ENCODE measurements around the gene CNTNAP5. TPM values are rescaled to one million over a fixed set of nuclear protein-coding genes. Genes with fewer than 3 reads are reported as not detected.
A peak's percentile ranks its signal among the peaks of the same experiment; 100 is the strongest.

CNTNAP5 gene
- polyA plus RNA-seq, 4 donors = 0.04 to 0.19 (median 0.04) TPM; not detected in 1

- no peak for DNase-seq (ENCODE audit: low read depth in 4 of 4, low spot score in 3 of 4)
These were observed 122.5 kb downstream of the CNTNAP5 start for GRCh38 chr2:124147552-124147951.

- DNase-seq (ENCODE audit: low read depth in 4 of 4, low spot score in 3 of 4) = peak in 1 of 4 donors; percentile 2
These were observed 124.5 kb downstream of the CNTNAP5 start for GRCh38 chr2:124149571-124149970.

GRCh38 chr2:124151691-124152090, 126.6 kb downstream of the CNTNAP5 start:
- DNase-seq (ENCODE audit: low read depth in 4 of 4, low spot score in 3 of 4) = no peak

GRCh38 chr2:124153713-124154112, 128.6 kb downstream of the CNTNAP5 start:
- no peak for DNase-seq (ENCODE audit: low read depth in 4 of 4, low spot score in 3 of 4)

- no peak for DNase-seq (ENCODE audit: low read depth in 4 of 4, low spot score in 3 of 4)
These were observed 134.1 kb downstream of the CNTNAP5 start for GRCh38 chr2:124159166-124159565.

- no peak for DNase-seq (ENCODE audit: low read depth in 4 of 4, low spot score in 3 of 4)
These were observed 136.5 kb downstream of the CNTNAP5 start for GRCh38 chr2:124161542-124161941.

GRCh38 chr2:124162256-124162655, 137.2 kb downstream of the CNTNAP5 start:
- no peak for DNase-seq (ENCODE audit: low read depth in 4 of 4, low spot score in 3 of 4)

- DNase-seq (ENCODE audit: low read depth in 4 of 4, low spot score in 3 of 4) = no peak
These were observed 138.8 kb downstream of the CNTNAP5 start for GRCh38 chr2:124163840-124164239.

- no peak for DNase-seq (ENCODE audit: low read depth in 4 of 4, low spot score in 3 of 4)
These were observed 140.6 kb downstream of the CNTNAP5 start for GRCh38 chr2:124165698-124166097.

GRCh38 chr2:124171472-124172063, 146.5 kb downstream of the CNTNAP5 start:
- DNase-seq (ENCODE audit: low read depth in 4 of 4, low spot score in 3 of 4) = no peak

GRCh38 chr2:124178719-124179118, 153.6 kb downstream of the CNTNAP5 start:
- DNase-seq (ENCODE audit: low read depth in 4 of 4, low spot score in 3 of 4) = no peak

GRCh38 chr2:124180635-124181034, 155.5 kb downstream of the CNTNAP5 start:
- DNase-seq (ENCODE audit: low read depth in 4 of 4, low spot score in 3 of 4) = no peak

GRCh38 chr2:124186801-124187200, 161.7 kb downstream of the CNTNAP5 start:
- no peak for DNase-seq (ENCODE audit: low read depth in 4 of 4, low spot score in 3 of 4)

- no peak for DNase-seq (ENCODE audit: low read depth in 4 of 4, low spot score in 3 of 4)
These were observed 162.9 kb downstream of the CNTNAP5 start for GRCh38 chr2:124187948-124188347.

- DNase-seq (ENCODE audit: low read depth in 4 of 4, low spot score in 3 of 4) = no peak
These were observed 168.6 kb downstream of the CNTNAP5 start for GRCh38 chr2:124193706-124194105.

GRCh38 chr2:124201713-124202112, 176.6 kb downstream of the CNTNAP5 start:
- DNase-seq (ENCODE audit: low read depth in 4 of 4, low spot score in 3 of 4) = no peak

GRCh38 chr2:124209441-124209840, 184.4 kb downstream of the CNTNAP5 start:
- no peak for DNase-seq (ENCODE audit: low read depth in 4 of 4, low spot score in 3 of 4)

- no peak for DNase-seq (ENCODE audit: low read depth in 4 of 4, low spot score in 3 of 4)
These were observed 186.4 kb downstream of the CNTNAP5 start for GRCh38 chr2:124211461-124211860.

- no peak for DNase-seq (ENCODE audit: low read depth in 4 of 4, low spot score in 3 of 4)
These were observed 189.0 kb downstream of the CNTNAP5 start for GRCh38 chr2:124213977-124214587.

- DNase-seq (ENCODE audit: low read depth in 4 of 4, low spot score in 3 of 4) = no peak
These were observed 221.1 kb downstream of the CNTNAP5 start for GRCh38 chr2:124246170-124246569.

- DNase-seq (ENCODE audit: low read depth in 4 of 4, low spot score in 3 of 4) = no peak
These were observed 223.3 kb downstream of the CNTNAP5 start for GRCh38 chr2:124248386-124248785.

- DNase-seq (ENCODE audit: low read depth in 4 of 4, low spot score in 3 of 4) = no peak
These were observed 225.3 kb downstream of the CNTNAP5 start for GRCh38 chr2:124250433-124250832.

GRCh38 chr2:124254621-124255020, 229.5 kb downstream of the CNTNAP5 start:
- DNase-seq (ENCODE audit: low read depth in 4 of 4, low spot score in 3 of 4) = no peak

Data from right renal pelvis (tissue), 4 donors.